Skeletal muscle cell (primary cell): Measurements from ENCODE around the gene ATP12A.

ENCODE experiments used
- DNase-seq: peaks from one replicate; pipeline ENCODE4 v3.0.0-alpha.2; 2010; ENCODE audit warnings: low read depth
- H3K4me3 ChIP-seq: 2 replicates; pipeline ENCODE4 v1.5.1; 2011; ENCODE audit warnings: low read depth, mild to moderate bottlenecking, control low read depth, low read length, moderate library complexity

ATP12A gene

DNA sequence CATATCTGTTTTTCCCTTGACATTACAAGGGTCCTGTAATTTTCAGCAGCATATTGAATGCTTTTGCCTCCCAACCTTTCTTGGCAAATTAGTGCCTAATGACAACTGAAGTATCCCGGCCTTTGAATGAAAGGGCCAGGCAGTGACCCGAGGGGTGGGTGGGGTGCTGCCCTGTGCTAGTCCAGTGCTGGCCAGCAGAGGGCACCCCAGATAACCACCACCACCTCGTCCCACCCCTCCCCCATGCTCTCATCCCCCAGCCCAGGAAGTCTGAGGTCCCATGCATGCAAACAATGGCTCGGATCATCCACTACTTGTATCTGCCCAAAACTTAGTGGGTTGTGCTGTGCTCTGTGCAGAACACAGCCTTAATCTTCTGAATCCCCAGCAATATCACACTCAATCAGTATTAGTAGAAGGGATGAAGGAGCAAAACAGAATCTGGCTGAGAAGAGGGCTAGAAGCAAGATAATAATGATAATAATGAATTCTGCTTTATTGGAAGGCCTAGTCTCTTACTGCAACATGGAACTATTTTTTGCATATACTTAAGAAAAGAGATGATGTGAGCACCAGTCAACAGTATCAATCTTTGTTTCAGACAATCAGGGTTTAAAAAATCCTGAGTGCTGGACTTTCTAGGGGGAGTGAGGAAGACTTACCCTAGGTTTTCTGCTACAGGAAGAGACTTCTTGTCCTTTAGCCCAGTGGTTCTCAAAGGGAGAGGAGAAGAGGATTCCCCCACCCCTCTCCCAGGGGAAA, 3.8 kb downstream of the ATP12A start:
- no peak for DNase-seq
- H3K4me3 ChIP-seq = no peak overlapping the region

DNA sequence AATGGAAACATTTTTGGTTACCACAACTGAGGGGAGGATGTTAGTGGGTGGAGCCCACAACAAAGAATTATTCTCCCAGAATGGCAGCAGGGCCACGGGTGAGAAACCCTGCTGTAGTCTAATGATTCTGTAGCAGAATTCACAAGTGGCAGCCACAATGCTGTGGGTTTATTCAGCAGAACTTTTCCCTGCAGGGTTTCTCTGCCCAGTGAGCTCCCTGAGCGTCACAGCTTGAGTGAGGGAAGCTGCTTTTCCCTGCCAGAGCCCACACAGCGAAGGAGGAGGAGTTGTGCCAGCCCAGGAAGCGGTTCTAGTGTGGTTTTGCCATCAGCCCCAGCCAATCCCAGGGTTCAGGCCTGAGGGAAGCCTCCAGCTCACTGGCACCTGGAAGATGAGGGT, 4.4 kb downstream of the ATP12A start:
- DNase-seq = no peak

DNA sequence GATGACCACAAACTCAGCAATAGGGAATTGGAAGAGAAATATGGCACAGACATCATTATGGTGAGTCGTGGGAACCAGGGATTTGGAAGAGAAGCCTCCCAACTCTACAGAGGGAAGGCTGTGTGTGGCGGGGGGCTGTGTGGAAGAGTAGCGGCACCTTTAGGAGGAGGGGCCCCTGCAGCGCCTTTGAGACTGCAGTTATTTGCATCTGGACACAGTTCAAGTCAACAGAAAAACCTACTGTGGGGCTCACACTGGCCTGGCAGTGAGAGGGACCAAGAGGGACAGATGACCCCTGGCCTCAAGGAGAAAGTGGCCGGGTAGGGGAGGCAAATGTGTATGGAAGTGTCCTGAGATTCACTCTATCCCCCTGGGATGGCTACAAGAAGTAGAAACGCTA, 5.1 kb downstream of the ATP12A start:
- H3K4me3 ChIP-seq = no peak overlapping the region
- no peak for DNase-seq

More for the DNA sequence above, 4.4 kb downstream of the ATP12A start:
- H3K4me3 ChIP-seq = no peak overlapping the region

DNA sequence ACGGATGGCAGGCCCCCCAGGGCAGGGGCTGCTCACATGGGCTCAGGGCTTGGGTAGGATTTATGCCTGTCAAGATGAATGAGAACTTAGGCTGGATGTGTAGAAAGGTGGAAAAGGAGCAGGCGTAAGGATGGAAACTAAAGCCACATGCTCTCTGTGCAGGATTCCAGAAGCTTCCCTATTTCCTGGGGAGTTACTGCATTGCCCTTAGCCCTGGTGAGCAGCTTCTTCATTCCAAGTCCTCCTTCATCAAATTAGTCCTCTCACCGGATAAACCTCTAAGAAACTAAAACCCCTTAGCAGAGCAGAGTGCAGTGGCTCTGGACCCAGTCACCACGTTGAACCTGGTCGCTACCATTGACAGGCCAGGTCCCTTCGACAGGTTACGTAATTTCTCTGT, 7.4 kb downstream of the ATP12A start:
- H3K4me3 ChIP-seq = no peak overlapping the region
- DNase-seq = no peak

DNA sequence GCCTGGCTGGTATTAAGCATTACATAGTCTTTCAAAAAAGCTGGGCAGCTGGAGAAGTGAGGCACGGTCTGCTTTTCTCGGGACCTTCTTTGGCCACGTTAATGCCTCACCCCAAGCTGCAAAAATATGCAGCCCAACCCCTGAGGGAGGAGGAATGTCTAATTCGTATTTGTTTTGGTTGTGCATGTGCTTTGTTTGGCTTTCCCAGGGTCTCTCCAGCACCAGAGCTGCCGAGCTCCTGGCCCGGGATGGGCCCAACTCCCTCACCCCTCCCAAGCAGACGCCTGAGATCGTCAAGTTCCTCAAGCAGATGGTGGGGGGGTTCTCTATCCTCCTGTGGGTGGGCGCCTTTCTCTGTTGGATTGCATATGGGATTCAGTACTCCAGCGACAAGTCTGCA, 7.9 kb downstream of the ATP12A start:
- DNase-seq = no peak

DNA sequence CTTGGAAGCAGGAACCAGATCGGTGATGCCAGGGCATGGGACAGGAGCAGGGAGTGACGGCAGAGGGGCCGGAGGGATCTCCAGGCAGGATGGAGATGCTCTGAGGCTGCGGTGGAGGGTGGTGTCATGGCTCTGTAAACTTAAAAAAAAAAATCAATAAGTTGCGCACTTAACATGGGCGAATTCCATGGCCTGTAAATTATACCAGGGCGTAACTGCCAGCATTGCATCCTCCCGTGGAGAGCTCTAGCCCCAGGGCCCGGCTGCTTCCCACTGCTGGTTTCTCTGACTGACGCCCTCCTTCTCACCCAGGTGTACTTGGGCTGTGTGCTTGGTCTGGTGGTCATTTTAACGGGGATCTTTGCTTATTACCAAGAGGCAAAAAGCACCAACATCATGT, 8.7 kb downstream of the ATP12A start:
- no peak overlapping the region for H3K4me3 ChIP-seq
- DNase-seq = no peak

More for the DNA sequence above, 7.9 kb downstream of the ATP12A start:
- no peak overlapping the region for H3K4me3 ChIP-seq

DNA sequence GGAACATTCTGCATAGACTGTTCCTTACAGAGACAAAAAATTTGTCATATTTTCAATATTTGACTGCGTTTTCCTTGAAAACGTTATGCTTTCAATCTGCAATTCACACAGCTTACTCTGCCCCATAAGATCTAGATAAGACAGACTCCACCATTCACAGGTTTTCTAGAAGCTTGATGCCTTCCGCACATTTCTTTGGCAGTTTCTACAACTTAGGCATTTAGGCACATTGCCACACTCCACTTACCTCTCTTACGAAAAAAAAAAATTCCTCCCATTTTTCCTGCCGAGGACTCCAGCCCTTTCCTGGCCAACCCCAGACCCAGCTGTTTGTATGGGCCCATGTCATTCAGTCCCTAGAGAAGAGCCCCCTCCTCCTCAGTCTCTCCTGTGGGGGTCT, 11.2 kb downstream of the ATP12A start:
- DNase-seq = no peak
- no peak overlapping the region for H3K4me3 ChIP-seq

DNA sequence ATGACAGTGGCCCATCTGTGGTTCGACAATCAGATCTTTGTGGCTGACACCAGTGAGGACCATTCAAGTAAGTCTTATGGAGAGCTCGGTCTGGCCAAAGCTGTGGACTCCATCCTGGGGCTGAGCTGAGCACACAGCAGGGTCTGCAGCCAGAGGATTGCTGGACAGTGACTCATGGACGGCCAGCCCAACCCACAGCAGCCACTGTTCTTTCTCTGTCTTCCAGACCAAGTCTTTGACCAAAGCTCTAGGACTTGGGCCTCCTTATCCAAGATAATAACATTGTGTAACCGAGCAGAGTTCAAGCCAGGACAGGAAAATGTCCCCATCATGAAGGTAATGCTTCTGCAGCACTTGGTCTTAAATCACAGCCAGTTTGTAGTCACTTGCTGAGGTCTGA, 12.4 kb downstream of the ATP12A start:
- DNase-seq = no peak
- no peak overlapping the region for H3K4me3 ChIP-seq

- DNase-seq = no peak
Measured at GRCh38 chr13:24693862-24694471, 13.8 kb downstream of the ATP12A start.

GRCh38 chr13:24694907-24695306, 14.7 kb downstream of the ATP12A start:
- no peak for DNase-seq
- H3K4me3 ChIP-seq = no peak overlapping the region

More at GRCh38 chr13:24693862-24694471, 13.8 kb downstream of the ATP12A start:
- H3K4me3 ChIP-seq = no peak overlapping the region

DNA sequence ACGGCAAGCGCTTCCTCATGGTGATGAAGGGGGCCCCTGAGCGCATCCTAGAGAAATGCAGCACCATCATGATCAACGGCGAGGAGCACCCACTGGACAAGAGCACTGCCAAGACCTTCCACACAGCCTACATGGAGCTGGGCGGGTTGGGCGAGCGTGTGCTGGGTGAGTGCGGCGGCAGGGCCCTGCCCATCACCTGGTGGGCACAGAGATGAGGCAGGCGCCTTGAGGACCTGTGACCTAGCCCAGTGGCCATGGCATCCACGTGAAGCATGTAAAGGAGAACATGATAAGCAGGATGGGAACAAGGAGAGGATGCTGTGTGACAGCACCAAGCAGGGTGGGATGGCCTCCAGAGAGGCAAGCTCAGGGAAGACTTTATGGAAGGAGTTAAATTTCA, 18.5 kb downstream of the ATP12A start:
- no peak for DNase-seq
- H3K4me3 ChIP-seq = no peak overlapping the region

GRCh38 chr13:24699541-24699940, 19.3 kb downstream of the ATP12A start:
- DNase-seq = no peak
- no peak overlapping the region for H3K4me3 ChIP-seq

- DNase-seq = no peak
- no peak overlapping the region for H3K4me3 ChIP-seq
Measured at GRCh38 chr13:24700539-24700938, 20.3 kb downstream of the ATP12A start.

- no peak overlapping the region for H3K4me3 ChIP-seq
- DNase-seq = no peak
Measured at GRCh38 chr13:24706886-24707585, 26.8 kb downstream of the ATP12A start.

GRCh38 chr13:24709186-24709913, 29.1 kb downstream of the ATP12A start:
- DNase-seq = no peak
- H3K4me3 ChIP-seq = no peak overlapping the region

- no peak for DNase-seq
- no peak overlapping the region for H3K4me3 ChIP-seq
Measured at GRCh38 chr13:24713022-24713421, 32.8 kb downstream of the ATP12A start.

GRCh38 chr13:24716011-24716410, 35.8 kb downstream of the ATP12A start:
- H3K4me3 ChIP-seq = no peak overlapping the region
- DNase-seq = no peak

DNA sequence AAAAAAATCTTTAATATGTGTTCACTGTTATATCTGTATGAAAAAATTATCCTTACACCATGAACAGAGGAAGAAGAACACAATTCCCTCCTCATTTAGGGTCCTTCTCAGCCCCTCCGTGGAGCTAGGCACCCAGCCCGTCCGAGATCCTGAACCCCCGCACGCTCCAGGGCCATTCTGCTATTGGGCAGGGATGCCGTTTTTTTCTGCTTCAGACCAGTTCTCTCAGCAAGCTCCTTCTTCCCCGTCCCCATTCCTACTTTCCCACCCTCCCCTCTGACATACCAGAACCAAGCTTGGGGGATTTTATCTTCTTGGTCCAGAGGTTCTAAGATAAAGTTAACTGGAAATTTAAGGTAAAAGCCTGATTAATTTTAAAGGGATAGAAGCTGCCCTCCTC, 36.2 kb downstream of the ATP12A start:
- DNase-seq = no peak
- H3K4me3 ChIP-seq = no peak overlapping the region

- no peak overlapping the region for H3K4me3 ChIP-seq
- DNase-seq = no peak
Measured at GRCh38 chr13:24717217-24717616, 37.0 kb downstream of the ATP12A start.
